ENCODE measurements around the gene FASTK. TPM values are rescaled to one million over a fixed set of nuclear protein-coding genes. Genes with fewer than 3 reads are reported as not detected.
"Not testable (repeated sequence)": the region's sequence is repeated elsewhere in the genome, so short reads cannot be mapped to it uniquely, and the experiment has no call there.

Gene FASTK
- total RNA-seq, 1 donor from 2014 or later: 38.9 TPM

- no peak for DNase-seq (ENCODE audit: low read depth in 2 of 2)
Measured at GRCh38 chr7:151028948-151029501, 51.6 kb downstream of the FASTK start.

- DNase-seq (ENCODE audit: low read depth in 2 of 2): peak; percentile 98 to 99
Measured at GRCh38 chr7:151028131-151028947, 52.3 kb downstream of the FASTK start, which contains the start of gene ABCB8. ABCB8 (plus strand) TSS chr7:151028450; CDS start chr7:151028516, 66 bp downstream.

GRCh38 chr7:151027728-151028130 lies 52.9 kb downstream of the FASTK start:
- not testable (repeated sequence) for DNase-seq (ENCODE audit: low read depth in 2 of 2)

GRCh38 chr7:151026771-151027727 lies 53.6 kb downstream of the FASTK start:
- not testable (repeated sequence) for DNase-seq (ENCODE audit: low read depth in 2 of 2)

Other genes starting within 250 kb of the FASTK start
- not detected in 2 replicates for gene AOC1, start 228.3 kb downstream of the FASTK start, total RNA-seq
- gene KCNH2, start 102.5 kb downstream of the FASTK start, total RNA-seq: under 0.01 TPM in 1 of 2 replicates, not detected in the other
- gene NOS3, start 89.8 kb downstream of the FASTK start, total RNA-seq: 25.0 and 30.5 TPM in 2 replicates
- gene ATG9B, start 56.3 kb downstream of the FASTK start, total RNA-seq: under 0.01 TPM in 1 of 2 replicates, not detected in the other
- 10.2 and 10.3 TPM in 2 replicates for gene ABCB8, start 52.4 kb downstream of the FASTK start, total RNA-seq
- gene ASIC3, start 32.3 kb downstream of the FASTK start, total RNA-seq: under 0.01 and 0.40 TPM in 2 replicates
- gene CDK5, start 22.9 kb downstream of the FASTK start, total RNA-seq: 15.9 and 17.4 TPM in 2 replicates
- 39.4 and 72.8 TPM in 2 replicates for gene SLC4A2, start 21.2 kb downstream of the FASTK start, total RNA-seq
- 13.1 and 16.9 TPM in 2 replicates for gene TMUB1, start 2.7 kb upstream of the FASTK start, total RNA-seq
- gene AGAP3, start 5.7 kb upstream of the FASTK start, total RNA-seq: 35.1 and 62.5 TPM in 2 replicates
- not detected in 2 replicates for gene GBX1, start 86.9 kb upstream of the FASTK start, total RNA-seq
- gene ASB10, start 106.4 kb upstream of the FASTK start, total RNA-seq: not detected in 2 replicates
- gene H2BK1, start 129.7 kb upstream of the FASTK start, total RNA-seq: not detected in 2 replicates
- 37.0 and 39.5 TPM in 2 replicates for gene ABCF2, start 146.4 kb upstream of the FASTK start, total RNA-seq
- 31.2 and 31.7 TPM in 2 replicates for gene CHPF2, start 151.7 kb upstream of the FASTK start, total RNA-seq
- 0.79 and 2.0 TPM in 2 replicates for gene SMARCD3, start 167.9 kb upstream of the FASTK start, total RNA-seq

All from lung microvascular endothelial cell (primary cell).